Esophagus squamous epithelium (tissue), 5 donors: ENCODE measurements around the gene TERC. TPM values are rescaled to one million over a fixed set of nuclear protein-coding genes. Genes with fewer than 3 reads are reported as not detected.

Source experiments
- DNase-seq: peaks from one replicate; lab custom pipeline; 2025; lab: John Stamatoyannopoulos, UW
- H3K27ac ChIP-seq, 4 donors: fragments of 200-600 bp; sonication (generic); one replicate each; pipeline ENCODE4 v1.5.1; 2016 to 2019; ENCODE audit warnings: mild to moderate bottlenecking in 1 of 4
- H3K27me3 ChIP-seq, 4 donors: fragments of 200-600 bp; sonication (generic); 1 replicate in 3 of 4; 2 replicates in 1 of 4; pipeline versions ENCODE4 v1.5.1 to v1.6.0; 2017 to 2021; ENCODE audit warnings: antibody characterized with exemption in 1 of 4
- H3K36me3 ChIP-seq, 3 donors: fragments of 200-600 bp; sonication (generic); one replicate each; pipeline ENCODE4 v1.5.1; 2016 to 2019
- H3K4me1 ChIP-seq, 3 donors: fragments of 200-600 bp; sonication (generic); one replicate each; pipeline ENCODE4 v1.5.1; 2017 to 2019
- H3K4me3 ChIP-seq, 4 donors: fragments of 200-600 bp; sonication (generic); 1 replicate in 3 of 4; 2 replicates in 1 of 4; pipeline ENCODE4 v1.5.1; 2016 to 2019; ENCODE audit warnings: mild to moderate bottlenecking in 2 of 4, moderate library complexity in 1 of 4
- H3K9me3 ChIP-seq, 3 donors: fragments of 200-600 bp; sonication (generic); one replicate each; pipeline ENCODE4 v1.5.1; 2016 to 2019
- POLR2A ChIP-seq, 4 donors: fragments of 450-650 bp; IDR thresholded peaks; one replicate each; pipeline ENCODE4 v1.6.1; 2017; ENCODE audit warnings: antibody characterized with exemption in 4 of 4, mild to moderate bottlenecking in 4 of 4, moderate library complexity in 3 of 4
- WGBS, 2 donors: methylation state at CpG; one replicate each; pipeline ENCODE4 v1.1.5; 2018; 5-methylcytosine and 5-hydroxymethylcytosine counted together
- intact Hi-C: fragments of 100-400 bp; cut with DNase I; formaldehyde crosslinking; loops from one replicate; pipeline ENCODE4 v1.15.0; 2022
- total RNA-seq, 4 donors: library from RNA; depleted of rRNA; stranded (reverse); fragments of >200 nt; gene quantifications; one replicate each; pipeline ENCODE4 v1.1.0, GENCODE V29; 2016
- TF ChIP-seq, protein P1 (sequence below), 6 experiments: fragments of 450-650 bp in 4 of 6; fragments of 200-600 bp in 2 of 6; sonication (generic) in 2 of 6; IDR thresholded peaks; one replicate each; pipeline ENCODE4 v1.5.1; 2016 to 2019; ENCODE audit warnings: antibody characterized with exemption in 6 of 6, mild to moderate bottlenecking in 4 of 6, moderate library complexity in 4 of 6
- donor health status: DM: yes; HTN: yes; CAD: no.

Gene TERC
- 100 to 1,000 TPM; 120 to 221 (median 166) TPM for total RNA-seq

DNA sequence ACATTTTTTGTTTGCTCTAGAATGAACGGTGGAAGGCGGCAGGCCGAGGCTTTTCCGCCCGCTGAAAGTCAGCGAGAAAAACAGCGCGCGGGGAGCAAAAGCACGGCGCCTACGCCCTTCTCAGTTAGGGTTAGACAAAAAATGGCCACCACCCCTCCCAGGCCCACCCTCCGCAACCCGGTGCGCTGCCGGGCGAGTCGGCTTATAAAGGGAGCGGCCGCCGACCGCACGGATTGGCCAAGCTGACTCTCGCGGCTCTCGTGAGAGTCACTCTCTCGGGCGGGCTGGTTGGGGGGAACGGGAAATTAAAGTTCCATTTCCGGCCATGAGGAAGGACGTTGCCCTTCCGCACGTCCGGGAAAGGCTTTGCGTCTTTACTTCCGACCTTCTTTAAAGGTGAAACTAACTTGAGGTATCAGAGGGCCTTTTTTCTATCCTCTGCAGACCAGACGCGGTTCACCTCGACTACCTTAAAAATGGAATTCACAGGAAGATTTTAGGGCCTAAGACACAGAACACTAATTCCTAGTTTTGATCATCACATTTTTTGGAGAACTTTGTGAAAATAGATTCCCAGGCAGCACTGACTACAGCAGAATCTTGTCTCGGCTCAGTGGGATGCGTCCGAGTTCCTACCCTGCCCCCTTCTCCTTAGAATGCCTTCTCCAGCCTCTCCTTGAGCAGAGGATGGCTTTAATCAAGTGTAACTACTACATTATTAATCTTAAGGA is at the start of gene TERC:
Gene TERC (minus strand): TSS at position 179 of the 731 bp plus-strand sequence.
- 7 to 8% methylated on average over 25 to 38 of the region's 42 CpGs for WGBS, 2 donors
- Histone ChIP-seq H3K9me3 (no peaks in the 10 kb centered on the region), H3K36me3 (no peaks in the 10 kb centered on the region), H3K27ac (peak within 1 kb of the TSS; percentile 98 to 100 (median 99)), H3K4me3 (peak within 1 kb of the TSS; percentile 89 to 94 (median 94)), H3K4me1 (peaks cover 0 to 20% (median 6%) of the 10 kb centered on the region in 3 donors), H3K27me3 (no peaks in the 10 kb centered on the region)
- peak in 3 of 4 donors; percentile 79 to 98 (median 97) for TF ChIP-seq POLR2A (IDR thresholded peaks at IDR 0.05)
- TF ChIP-seq, protein P1, sequence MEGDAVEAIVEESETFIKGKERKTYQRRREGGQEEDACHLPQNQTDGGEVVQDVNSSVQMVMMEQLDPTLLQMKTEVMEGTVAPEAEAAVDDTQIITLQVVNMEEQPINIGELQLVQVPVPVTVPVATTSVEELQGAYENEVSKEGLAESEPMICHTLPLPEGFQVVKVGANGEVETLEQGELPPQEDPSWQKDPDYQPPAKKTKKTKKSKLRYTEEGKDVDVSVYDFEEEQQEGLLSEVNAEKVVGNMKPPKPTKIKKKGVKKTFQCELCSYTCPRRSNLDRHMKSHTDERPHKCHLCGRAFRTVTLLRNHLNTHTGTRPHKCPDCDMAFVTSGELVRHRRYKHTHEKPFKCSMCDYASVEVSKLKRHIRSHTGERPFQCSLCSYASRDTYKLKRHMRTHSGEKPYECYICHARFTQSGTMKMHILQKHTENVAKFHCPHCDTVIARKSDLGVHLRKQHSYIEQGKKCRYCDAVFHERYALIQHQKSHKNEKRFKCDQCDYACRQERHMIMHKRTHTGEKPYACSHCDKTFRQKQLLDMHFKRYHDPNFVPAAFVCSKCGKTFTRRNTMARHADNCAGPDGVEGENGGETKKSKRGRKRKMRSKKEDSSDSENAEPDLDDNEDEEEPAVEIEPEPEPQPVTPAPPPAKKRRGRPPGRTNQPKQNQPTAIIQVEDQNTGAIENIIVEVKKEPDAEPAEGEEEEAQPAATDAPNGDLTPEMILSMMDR (IDR thresholded peaks at IDR 0.05) = no peak
- DNase-seq = peak; percentile 73
- intact Hi-C loops = no loop called here

DNA sequence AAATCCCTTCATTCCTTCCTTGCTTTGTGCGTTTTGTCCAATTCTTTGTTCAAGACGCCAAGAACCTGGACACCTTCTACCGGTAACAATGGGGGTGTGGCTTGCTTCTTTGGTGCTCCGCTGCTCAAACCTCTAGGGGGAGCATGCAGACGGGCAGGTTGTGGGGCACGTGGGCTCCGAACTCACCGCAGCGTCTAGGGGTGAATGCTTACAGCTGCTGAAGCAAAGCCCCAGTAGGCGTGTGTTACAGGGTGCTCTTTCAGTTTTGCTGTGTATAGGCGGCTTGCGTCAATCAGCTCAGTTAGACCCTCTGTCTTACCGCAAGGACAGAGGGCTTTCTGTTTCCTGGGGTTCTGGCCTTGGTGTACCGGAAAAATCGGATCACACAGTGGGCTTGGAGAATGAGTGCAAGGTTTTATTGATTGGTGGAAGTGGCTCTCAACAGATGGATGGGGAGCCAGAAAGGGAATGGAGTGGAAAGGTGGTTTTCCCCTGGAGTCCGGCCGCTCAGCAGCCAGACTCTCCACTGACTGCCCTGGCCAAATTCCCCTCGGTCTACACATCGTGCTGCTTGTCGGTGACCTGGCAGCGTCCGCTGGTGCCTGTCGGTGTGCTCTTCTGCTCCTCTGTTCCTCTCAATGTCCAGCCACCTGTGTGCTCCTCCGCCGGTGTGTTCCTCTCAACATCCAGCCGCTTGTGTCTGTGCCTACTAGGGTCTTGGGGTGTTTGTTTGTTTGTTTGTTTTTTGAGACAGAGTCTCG is 49.1 kb upstream of the TERC start:
- Histone ChIP-seq H3K9me3 (peaks cover 0 to 11% (median 3%) of the 10 kb centered on the region in 3 donors), H3K36me3 (no peaks in the 10 kb centered on the region), H3K27me3 (peaks cover 0 to 17% (median 0%) of the 10 kb centered on the region in 4 donors), H3K4me1 (peaks cover 12 to 33% (median 13%) of the 10 kb centered on the region in 3 donors), H3K27ac (no peak overlapping the region), H3K4me3 (peak overlapping the region; percentile 42 to 85 (median 62))
- intact Hi-C loops = no loop called here
- TF ChIP-seq, protein P1 (IDR thresholded peaks at IDR 0.05) = peak in 5 of 6 experiments; percentile 19 to 54 (median 42)
- no peak for TF ChIP-seq POLR2A (IDR thresholded peaks at IDR 0.05)
- no peak for DNase-seq
- WGBS, 2 donors = 63 to 72% methylated on average over 20 to 24 of the region's 27 CpGs

DNA sequence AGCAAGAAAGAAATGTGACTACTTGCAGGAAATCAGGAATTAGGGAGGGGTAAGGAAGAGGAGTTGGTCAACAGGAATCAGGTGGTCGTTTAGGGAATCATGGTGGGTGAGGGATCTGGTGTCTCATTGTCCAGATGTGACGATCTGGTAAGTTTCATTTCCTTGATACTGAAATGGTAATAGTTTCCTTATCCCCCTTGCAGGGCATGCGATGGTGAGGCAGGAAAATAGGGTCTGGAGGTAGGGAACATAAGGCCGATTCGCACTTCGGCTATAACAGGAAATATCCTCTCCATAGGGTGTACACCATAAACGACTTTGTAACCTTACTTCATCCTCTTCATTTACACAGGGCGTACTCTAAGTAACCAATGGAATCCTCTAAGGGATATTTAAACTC is 48.4 kb upstream of the TERC start:
- Histone ChIP-seq H3K4me1 (peaks cover 12 to 33% (median 13%) of the 10 kb centered on the region in 3 donors), H3K27ac (peak overlapping the region in 1 of 4 donors; percentile 81), H3K4me3 (peak overlapping the region; percentile 42 to 85 (median 62))

DNA sequence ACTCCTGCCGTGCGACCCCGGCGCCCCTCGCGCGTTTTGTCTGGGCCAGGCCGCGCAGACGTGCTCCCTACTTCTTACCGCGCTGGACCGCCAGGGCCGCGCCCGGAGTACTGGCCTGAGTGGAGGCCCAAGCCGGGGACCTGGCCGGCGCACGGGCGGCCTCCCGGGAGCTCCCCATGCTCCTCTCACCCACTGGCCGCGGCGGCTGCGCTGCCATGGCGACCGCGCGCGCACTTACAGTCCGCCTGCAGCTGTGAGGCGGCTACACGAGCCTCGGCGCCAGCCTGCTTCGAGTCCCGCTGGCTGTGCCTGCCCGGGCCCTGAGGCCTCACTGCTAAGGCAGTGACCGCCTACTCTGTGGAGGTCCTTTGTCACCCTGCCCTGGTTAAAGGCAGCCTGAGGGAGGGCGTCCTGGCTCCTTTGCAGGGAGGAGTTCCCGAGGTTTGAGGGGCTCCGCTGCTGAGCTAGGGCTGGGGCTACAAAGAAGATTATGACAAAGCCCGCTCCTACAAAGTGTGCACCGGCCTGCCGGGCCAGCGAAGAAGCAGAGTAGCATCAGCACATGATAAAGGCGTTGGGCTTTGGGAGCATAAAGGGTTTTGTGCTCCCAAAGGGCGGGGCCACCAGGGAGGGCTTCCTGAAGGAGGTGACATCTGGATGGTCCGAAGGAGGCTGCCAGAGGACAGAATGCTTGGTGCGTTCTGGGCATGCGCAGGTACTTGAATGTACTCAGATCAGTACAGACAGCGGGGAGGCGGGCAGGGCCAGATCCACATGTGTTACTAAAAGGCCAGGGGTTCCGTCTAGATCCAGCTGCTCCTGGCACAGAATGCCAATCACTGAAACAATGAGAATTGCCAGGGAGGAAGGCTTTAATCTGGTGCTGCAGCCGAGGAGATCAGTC is 47.7 kb upstream of the TERC start, which contains the start of the genes LRRC34 and LRRIQ4:
Gene LRRC34 (minus strand): TSS at position 573 of the 904 bp plus-strand sequence. CDS start 356 bp downstream, at position 217.
Gene LRRIQ4 (plus strand): TSS at position 539 of the 904 bp plus-strand sequence. CDS start 9,052 bp downstream, outside the sequence.
- intact Hi-C loops = no loop called here
- TF ChIP-seq, protein P1 (IDR thresholded peaks at IDR 0.05) = no peak
- no peak for TF ChIP-seq POLR2A (IDR thresholded peaks at IDR 0.05)
- H3K4me3 ChIP-seq = peak within 1 kb of the TSS; percentile 42 to 85 (median 62)
- 10 to 53% methylated on average over 2 to 22 of the region's 56 CpGs for WGBS, 2 donors
- peaks cover 0 to 11% (median 3%) of the 10 kb centered on the region in 3 donors for H3K9me3 ChIP-seq
- H3K4me1 ChIP-seq = peaks cover 12 to 33% (median 13%) of the 10 kb centered on the region in 3 donors
- no peaks in the 10 kb centered on the region for H3K36me3 ChIP-seq
- peak within 1 kb of the TSS; percentile 41 to 81 (median 68) for H3K27ac ChIP-seq
- peak; percentile 19 for DNase-seq
- peaks cover 0 to 11% (median 0%) of the 10 kb centered on the region in 4 donors for H3K27me3 ChIP-seq

More for the DNA sequence above, 48.4 kb upstream of the TERC start:
- 53 to 73% methylated on average over 8 of the region's 8 CpGs for WGBS, 2 donors
- Histone ChIP-seq H3K36me3 (no peaks in the 10 kb centered on the region), H3K27me3 (peaks cover 0 to 17% (median 0%) of the 10 kb centered on the region in 4 donors), H3K9me3 (peaks cover 0 to 11% (median 3%) of the 10 kb centered on the region in 3 donors)
- TF ChIP-seq, protein P1 (IDR thresholded peaks at IDR 0.05) = no peak
- no peak for TF ChIP-seq POLR2A (IDR thresholded peaks at IDR 0.05)
- no peak for DNase-seq
- intact Hi-C loops = no loop called here
